Brain pericyte (primary cell): ENCODE measurements around the gene MANBA.
"Not testable (repeated sequence)": the region's sequence is repeated elsewhere in the genome, so short reads cannot be mapped to it uniquely, and the experiment has no call there.

ENCODE experiments used
- DNase-seq: peaks from one replicate; pipeline ENCODE4 v3.0.0-alpha.2; 2012; ENCODE audit warnings: low read depth, low spot score

Gene MANBA

GRCh38 chr4:102722740-102723139 lies 38.0 kb downstream of the MANBA start:
- DNase-seq = no peak

GRCh38 chr4:102718833-102719575 lies 41.8 kb downstream of the MANBA start:
- not testable (repeated sequence) for DNase-seq

GRCh38 chr4:102717448-102718092 lies 43.2 kb downstream of the MANBA start:
- no peak for DNase-seq

GRCh38 chr4:102715057-102715456 lies 45.7 kb downstream of the MANBA start:
- DNase-seq = no peak

- DNase-seq = not testable (repeated sequence)
Measured at GRCh38 chr4:102713774-102714173, 47.0 kb downstream of the MANBA start.

- no peak for DNase-seq
Measured at GRCh38 chr4:102713096-102713495, 47.7 kb downstream of the MANBA start.

- no peak for DNase-seq
Measured at GRCh38 chr4:102710986-102711385, 49.8 kb downstream of the MANBA start.

- not testable (repeated sequence) for DNase-seq
Measured at GRCh38 chr4:102709060-102709459, 51.7 kb downstream of the MANBA start.

- no peak for DNase-seq
Measured at GRCh38 chr4:102707150-102707549, 53.6 kb downstream of the MANBA start.

- DNase-seq = no peak
Measured at GRCh38 chr4:102705391-102705935, 55.3 kb downstream of the MANBA start.

GRCh38 chr4:102696758-102697157 lies 64.0 kb downstream of the MANBA start:
- no peak for DNase-seq

- DNase-seq = no peak
Measured at GRCh38 chr4:102694791-102695190, 66.0 kb downstream of the MANBA start.

GRCh38 chr4:102693861-102694260 lies 66.9 kb downstream of the MANBA start:
- no peak for DNase-seq

GRCh38 chr4:102693262-102693850 lies 67.4 kb downstream of the MANBA start:
- DNase-seq = no peak

- no peak for DNase-seq
Measured at GRCh38 chr4:102692474-102692873, 68.3 kb downstream of the MANBA start.

- no peak for DNase-seq
Measured at GRCh38 chr4:102687982-102688433, 72.8 kb downstream of the MANBA start.

- DNase-seq = no peak
Measured at GRCh38 chr4:102687373-102687981, 73.3 kb downstream of the MANBA start.

GRCh38 chr4:102685768-102686167 lies 75.0 kb downstream of the MANBA start:
- no peak for DNase-seq

- DNase-seq = no peak
Measured at GRCh38 chr4:102684610-102685052, 76.1 kb downstream of the MANBA start.

- DNase-seq = no peak
Measured at GRCh38 chr4:102683881-102684609, 76.7 kb downstream of the MANBA start.

- DNase-seq = no peak
Measured at GRCh38 chr4:102678695-102679335, 82.0 kb downstream of the MANBA start.
